CD4-positive, alpha-beta T cell treated with Interleukin-4 for 4 hours (primary cell): Measurements from ENCODE around the gene TRAPPC13.
A peak's percentile ranks its signal among the peaks of the same experiment; 100 is the strongest.
"Not testable (repeated sequence)": the region's sequence is repeated elsewhere in the genome, so short reads cannot be mapped to it uniquely, and the experiment has no call there.

Experiments used
- DNase-seq: peaks from one replicate; pipeline ENCODE4 v3.0.0-alpha.2; 2020

TRAPPC13 gene, protein sequence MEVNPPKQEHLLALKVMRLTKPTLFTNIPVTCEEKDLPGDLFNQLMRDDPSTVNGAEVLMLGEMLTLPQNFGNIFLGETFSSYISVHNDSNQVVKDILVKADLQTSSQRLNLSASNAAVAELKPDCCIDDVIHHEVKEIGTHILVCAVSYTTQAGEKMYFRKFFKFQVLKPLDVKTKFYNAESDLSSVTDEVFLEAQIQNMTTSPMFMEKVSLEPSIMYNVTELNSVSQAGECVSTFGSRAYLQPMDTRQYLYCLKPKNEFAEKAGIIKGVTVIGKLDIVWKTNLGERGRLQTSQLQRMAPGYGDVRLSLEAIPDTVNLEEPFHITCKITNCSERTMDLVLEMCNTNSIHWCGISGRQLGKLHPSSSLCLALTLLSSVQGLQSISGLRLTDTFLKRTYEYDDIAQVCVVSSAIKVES

DNA sequence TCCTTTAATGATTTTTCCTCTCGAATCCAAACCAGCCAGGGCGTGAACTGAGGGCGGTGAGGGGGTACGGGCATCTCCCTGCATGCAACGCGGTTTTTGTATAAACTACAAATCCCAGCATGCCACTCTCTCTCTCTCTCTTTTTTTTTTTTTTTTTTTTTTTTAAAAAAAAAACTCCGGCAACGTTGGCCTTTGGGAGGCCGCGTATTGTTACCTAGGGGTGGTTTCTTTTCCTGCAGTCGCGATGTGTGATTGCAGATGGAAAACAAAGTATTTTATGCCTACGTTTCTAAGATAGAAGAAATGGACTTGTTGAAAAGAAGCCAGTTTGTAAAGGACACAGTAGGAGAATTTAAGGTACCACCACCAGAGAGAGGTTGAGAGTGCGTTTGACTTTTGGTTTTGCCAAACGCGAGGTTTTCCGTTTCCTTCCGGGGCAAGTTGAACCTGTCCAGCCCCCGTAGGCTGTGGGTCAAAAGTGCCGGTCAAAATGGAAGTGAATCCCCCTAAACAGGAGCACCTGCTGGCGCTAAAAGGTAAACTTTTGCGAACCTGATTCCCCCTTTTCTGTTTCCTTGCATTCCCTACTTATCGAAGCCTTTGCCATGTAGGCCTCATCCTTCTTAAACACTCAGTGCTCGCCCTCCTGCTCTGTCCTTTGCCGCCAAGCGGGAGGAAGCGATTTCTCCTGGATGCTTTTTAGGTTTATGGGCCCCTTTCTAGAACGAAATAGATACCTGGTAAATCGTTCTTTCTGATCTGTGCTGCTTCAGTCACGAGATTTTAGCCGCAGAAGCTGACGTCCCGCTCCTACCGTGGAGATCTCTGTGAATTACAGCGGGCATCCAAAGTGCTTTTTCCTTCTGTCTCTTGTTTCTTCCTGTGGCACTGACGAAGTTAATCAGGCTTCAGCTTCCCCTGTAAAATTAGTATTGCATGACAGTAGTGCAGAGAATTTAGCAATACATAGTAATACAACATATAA lies at the start of gene TRAPPC13, which contains the start of gene SHLD3:
TRAPPC13 (plus strand) TSS at position 457 of the 985 bp plus-strand sequence; CDS start at position 491, 34 bp downstream.
SHLD3 (plus strand) TSS at position 457 of the 985 bp plus-strand sequence. CDS start 4,561 bp downstream, outside the sequence.
- DNase-seq = peak; percentile 91

DNA sequence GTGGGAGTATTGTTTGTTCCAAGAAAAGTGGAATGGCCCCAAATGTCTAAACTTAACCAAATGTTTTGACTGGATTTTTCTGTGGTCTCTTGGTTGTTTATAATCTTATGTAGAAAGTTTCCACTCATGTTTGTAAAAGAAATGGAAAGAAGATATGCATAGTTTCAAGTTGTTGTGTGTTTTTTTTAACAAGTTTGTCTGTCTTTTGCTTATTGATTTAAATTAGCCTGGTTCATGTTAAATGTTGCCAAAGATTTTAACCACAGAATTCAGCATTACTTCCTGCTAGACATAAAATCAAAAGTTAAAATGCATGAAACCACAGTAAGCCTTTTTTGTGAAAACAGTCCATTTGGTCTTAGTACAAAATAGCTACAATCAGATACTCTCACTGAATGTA lies 47.7 kb upstream of the TRAPPC13 start:
- DNase-seq = no peak

DNA sequence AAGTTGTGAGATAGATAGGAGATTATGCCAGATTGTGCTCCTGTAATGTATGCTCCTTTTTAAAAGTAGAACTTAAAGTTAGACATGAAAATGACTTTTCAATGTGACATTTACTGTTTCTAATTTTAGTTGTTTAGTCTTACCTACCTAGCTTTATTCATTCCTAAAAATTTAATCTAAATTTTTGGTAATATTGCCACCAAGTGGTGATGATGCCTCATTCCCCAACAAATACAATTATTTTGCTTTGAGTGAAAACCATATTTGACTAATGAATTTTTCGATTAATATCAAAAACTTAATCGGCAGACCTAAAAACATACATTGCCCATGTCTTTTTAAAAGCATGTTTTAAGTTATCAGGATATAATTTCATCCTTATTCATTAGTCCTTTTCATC lies 36.1 kb upstream of the TRAPPC13 start:
- no peak for DNase-seq

DNA sequence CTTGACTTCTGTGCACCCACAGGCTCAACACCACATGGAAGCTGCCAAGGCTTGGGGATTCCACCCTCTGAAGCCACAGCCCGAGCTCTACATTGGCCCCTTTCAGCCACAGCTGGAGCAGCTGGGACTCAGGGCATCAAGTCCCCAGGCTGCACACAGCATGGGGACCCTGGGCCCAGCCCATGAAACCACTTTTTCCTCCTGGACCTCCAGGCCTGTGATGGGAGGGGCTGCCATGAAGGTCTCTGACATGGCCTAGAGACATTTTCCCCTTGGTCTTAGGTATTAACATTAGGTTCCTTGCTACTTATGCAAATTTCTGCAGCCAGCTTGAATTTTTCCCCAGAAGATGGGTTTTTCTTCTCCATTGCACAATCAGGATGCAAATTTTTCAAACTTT lies 23.1 kb upstream of the TRAPPC13 start:
- DNase-seq = not testable (repeated sequence)

DNA sequence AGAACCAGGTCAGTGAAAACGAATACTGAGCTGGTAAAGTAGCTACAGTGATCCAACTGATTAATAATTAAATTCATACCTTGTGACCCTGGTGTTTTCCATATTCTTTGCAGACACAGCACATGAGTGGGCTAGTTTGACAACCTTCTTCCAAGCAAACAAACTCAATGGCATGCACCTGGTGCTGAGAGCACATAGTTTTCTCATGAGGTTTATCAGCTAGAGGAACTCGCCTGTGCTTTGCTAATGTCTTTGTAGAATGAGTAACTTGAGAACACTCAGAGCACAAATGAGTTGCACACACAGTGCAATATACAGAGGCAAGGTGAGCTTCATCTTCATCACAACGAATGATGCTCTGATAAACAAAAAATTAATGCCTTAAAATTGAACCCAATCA lies 13.3 kb upstream of the TRAPPC13 start:
- DNase-seq = no peak

DNA sequence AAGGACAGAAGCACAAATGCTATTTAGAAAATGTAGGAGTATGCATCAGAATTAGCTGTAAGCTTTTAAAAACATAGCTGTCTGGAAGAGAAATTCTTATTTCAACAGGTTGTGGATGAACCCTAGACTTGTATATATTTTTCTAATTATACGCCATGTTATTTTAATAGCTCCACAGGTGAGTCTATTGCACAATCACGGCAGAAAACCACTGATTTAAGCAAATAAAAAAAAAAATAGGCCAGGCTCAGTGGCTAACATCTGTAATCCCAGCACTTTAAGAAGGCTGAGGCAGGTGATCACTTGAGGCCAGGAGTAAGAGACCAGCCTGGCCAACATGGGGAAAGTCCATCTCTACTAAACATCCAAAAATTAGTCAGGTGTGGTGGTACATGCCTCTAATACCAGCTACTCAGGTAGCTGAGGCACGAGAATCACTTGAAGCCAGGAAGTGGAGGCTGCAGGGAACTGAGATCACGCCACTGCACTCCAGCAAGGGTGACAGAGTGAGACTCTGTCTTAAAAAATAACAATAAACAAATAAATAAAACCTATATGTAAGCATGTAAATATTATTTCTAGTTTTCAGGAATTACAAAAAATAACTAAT lies 12.4 kb upstream of the TRAPPC13 start:
- DNase-seq = no peak

DNA sequence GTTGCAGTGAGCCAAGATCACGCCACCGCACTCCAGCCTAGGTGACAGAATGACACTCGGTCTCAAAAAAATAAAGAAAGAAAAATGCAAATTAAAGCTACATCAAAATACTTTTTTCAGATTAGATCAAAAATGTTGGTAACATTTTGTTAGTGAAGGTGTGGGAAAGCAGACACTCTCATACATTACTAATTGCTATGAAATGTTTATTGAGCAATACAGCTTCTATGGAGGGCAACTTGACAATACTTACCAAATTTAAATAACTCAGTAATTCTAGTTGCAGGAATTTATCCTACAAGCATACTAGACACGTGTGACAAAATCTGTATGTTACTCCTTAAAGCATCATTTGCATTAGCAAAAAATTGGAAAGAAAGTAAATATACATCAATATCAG lies 4.8 kb upstream of the TRAPPC13 start:
- no peak for DNase-seq

DNA sequence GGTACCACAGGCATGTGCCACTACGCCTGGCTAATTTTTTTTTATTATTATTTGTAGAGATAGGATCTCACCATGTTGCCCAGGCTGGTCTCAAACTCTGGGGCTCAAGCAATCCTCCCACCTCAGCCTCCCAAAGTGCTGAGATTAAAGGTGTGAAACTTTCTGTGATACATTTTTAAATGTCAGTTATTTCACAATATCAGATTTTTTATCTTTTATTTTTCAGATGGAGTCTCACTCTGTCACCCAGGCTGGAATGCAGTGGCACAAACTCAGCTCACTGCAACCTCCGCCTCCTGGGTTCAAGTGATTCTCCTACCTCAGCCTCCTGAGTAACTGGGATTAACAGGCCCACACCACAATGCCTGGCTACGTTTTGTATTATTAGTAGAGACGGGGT lies 2.9 kb upstream of the TRAPPC13 start:
- DNase-seq = not testable (repeated sequence)

DNA sequence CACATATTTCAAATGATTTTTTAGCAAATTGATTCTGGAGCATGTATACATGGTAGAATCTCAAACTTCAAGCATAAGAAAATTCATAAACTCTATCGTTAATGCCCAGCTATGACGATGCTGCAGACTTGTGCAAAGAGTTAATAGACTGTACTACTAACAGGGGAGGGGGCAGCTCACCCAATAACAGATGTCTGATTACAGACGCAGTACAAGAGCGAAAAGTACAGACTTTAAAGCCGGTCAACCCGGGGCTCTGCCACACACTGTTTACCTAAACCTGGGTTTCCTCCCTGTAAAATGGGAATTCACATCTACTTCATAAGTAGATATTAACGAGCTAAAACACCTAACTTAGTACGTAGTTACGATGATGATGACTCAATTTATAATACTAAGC lies 1.3 kb upstream of the TRAPPC13 start:
- DNase-seq = no peak

DNA sequence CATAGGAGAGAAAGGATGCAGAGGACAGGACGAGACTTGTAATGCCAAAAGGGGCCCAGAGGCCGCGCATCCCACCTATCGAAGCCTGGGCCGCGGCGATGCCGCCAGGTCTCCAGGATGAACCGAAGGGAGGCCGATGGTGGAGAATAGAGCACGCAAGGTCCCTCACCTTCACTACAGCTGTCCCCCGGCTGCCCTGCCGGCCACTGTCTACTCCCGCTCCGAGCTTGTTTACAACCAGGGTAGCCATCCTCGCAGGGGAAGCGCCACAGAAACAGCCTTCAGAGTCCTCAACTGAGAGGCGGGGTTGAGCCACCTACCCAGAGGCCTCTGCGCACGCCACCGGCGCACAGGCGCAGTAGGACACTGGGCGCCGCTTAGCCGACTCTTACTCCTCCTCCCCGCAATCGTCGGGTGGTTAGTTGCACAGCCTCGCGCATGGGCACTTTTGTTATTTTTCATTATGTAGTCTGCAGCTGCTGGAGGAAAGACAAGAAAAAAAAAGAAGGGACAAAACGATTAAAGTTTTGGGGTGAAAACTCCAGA lies 729 bp upstream of the TRAPPC13 start, which contains the start of gene TRIM23:
TRIM23 (minus strand) TSS at position 309 of the 546 bp plus-strand sequence; CDS start at position 250, 59 bp downstream.
- peak; percentile 93 for DNase-seq

DNA sequence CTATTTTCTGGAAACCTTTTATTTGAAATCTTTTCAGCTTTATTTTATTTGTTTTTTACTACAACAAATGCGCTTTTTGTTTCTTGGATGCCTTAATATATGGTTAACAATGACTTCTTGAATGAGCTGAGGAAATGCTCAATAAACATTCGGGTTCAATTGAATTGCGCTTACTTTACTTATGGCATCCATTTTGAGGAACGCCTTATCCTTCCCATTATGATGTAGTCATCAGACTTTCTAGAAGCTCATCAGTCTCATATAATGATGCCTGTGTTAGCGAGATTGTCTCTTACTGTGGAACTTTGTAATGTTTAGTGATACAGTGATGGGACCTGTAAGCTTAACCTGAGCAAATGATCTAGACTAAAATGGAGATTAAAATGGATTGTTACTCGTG lies 916 bp downstream of the TRAPPC13 start:
- no peak for DNase-seq

DNA sequence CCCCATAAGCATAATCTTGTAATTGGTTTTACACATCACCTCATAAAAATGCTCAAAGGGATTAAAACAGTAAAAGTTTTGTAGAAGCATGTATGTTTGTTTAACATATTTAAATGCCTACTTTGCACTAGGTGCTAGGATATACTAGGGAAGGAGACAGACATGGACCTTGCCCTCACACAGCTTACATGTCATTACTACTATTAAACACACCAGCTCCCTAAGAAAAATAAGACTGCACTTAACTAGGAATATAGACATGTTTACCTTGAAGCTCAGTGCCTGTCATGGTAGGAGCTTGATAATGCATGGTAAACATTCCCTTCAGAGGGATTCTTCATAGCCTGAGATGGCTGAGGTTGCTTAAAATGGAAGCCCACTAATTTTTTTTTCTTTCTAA lies 6.2 kb downstream of the TRAPPC13 start:
- DNase-seq = no peak

DNA sequence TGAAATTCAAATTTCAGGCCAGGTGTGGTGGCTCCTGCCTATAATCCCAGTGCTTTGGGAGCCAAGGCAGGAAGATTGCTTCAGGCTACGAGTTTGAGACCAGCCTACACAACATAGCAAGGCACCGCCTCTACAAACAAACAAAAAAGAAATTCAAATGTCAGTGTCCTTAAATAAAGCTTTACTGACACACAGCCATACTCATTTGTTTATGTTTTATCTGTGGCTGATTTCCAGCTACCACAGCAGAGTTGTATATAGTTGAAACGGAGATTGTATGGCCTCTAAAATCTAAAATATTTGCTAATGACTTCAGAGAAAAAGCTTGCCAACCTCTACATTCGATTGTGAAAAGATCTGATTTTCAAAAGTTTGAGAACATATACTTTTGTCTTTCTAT lies 15.4 kb downstream of the TRAPPC13 start:
- no peak for DNase-seq

DNA sequence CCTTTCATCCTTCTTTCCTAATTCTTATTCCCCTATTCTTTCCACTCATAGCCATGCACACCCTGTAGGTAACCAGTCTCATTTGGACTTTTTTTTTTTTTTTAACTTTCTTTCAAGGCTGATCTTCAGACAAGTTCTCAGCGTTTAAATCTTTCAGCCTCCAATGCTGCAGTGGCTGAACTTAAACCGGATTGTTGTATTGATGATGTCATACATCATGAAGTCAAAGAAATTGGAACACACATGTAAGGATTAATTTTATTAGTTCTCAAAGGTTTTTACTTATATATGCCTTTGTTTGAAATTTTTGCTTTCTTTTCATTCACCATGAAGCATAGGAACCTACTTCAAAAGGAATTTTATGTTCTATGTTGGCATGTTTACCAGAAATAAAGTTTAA lies 22.1 kb downstream of the TRAPPC13 start:
- no peak for DNase-seq

DNA sequence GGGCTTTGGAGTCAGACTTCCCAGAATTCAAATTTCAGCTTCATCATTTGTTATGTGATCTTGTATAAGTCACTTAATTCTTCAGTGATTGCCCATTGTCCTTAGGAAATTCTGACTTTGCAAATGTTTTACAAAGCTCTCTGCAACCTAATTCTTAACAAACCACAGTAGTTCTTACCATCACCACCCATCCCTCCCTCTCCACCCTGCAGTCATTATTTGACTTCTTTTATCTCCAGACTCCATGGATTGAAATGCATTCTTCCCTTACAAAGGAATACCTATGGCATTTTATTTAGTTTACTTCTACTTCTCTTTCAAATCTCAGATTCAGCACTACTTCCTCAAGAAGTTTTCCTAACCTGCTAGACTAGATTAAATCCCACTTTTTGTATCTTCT lies 23.1 kb downstream of the TRAPPC13 start:
- DNase-seq = no peak

DNA sequence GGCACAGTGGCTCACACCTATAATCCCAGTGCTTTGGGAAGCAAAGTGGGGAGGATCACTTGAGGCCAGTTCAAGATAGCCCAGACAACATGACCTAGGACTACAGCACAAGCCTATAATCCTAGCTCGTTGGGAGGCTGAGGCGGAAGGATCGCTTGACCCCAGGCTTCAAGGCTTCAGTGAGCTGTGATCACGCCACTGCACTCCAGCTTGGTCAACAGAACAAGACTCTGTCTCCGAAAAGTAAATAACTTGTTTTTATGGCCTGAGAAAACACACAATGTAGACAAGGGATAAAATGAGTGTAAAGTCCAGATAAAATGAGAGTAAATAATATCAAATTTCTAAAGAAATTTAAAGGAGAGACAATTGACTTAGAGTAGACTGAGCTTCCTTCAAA lies 26.3 kb downstream of the TRAPPC13 start:
- DNase-seq = no peak

DNA sequence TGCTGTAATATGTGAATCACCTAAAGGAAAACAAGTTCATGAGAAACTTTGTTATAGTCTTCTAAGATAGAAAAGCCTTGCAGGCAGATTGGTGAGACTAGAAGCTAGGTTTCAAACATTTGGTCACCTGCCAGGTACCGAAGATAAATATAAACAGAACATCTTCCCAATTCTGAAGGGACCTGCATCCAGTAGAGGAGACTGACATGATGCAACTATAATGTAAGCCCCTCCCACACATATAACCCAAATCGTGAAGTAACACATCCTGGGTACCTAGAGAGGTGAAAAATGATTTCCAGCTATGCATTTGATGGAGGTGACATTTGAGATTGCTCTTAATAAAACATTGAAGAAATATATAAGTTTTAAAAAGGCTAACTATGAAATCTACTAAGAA lies 29.9 kb downstream of the TRAPPC13 start:
- no peak for DNase-seq

DNA sequence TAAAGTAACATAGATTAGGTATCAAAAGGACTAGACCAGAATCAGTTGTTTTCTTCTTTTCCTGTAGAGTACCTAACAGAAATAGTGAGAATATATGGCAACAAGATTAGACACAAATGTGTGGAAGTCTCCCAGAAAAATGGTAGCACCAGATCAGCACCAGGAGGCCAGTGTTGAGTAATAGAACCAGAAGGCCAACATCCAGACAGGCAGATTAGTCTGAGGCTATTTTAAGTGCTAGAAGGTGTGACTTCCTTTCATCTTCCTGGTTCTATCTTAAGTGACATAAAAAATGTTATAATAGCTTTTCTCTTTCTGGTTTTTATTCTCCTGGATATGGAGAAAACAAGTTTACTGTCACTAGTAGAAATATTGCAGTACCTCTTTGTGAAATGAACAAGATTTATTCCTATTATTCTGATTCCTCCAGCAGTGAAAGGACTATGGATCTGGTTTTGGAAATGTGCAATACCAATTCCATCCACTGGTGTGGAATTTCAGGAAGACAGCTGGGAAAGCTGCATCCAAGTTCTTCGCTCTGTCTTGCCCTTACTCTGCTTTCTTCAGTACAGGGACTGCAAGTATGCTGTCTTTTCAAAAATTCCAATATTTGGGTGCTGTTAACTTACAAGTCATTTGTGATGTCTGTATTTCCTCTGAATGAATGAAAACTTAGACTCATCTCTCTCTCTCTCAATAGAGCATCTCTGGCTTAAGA lies 39.1 kb downstream of the TRAPPC13 start:
- no peak for DNase-seq

DNA sequence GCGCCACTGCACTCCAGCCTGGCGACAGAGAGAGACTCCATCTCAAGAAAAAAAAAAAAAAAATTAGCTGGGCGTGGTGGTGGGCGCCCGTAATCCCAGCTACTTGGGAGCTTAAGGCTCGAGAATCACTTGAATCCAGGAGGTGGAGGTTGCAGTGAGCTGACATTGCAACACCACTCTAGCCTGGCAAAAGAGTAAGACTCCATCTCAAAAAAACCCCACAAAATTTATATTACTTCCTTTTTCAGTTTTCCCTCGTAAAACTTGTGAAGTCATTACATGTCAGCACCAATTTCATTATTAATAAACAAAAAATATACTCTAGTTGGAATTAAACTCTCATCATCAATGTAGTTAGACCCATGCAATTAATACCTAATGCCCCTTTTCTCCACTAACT lies 43.9 kb downstream of the TRAPPC13 start:
- no peak for DNase-seq

DNA sequence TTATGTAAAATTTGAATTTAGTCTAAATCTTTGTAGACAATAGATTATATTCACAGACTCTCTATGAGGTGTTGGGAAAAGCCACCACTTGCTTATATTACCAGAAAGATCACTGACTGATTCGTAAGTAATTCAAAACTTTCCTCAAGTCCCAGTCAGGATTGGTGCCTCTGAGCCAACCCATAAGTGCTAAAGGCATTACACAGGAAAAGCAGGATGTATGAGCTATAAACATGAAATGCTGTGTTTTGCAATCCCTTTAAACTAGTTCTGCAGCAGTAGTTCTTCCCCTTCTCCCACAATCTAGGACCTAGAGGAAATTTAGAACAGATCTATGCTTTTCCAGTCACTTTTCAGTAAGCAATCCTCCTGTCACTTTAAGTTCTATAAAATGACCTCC lies 48.0 kb downstream of the TRAPPC13 start:
- no peak for DNase-seq

DNA sequence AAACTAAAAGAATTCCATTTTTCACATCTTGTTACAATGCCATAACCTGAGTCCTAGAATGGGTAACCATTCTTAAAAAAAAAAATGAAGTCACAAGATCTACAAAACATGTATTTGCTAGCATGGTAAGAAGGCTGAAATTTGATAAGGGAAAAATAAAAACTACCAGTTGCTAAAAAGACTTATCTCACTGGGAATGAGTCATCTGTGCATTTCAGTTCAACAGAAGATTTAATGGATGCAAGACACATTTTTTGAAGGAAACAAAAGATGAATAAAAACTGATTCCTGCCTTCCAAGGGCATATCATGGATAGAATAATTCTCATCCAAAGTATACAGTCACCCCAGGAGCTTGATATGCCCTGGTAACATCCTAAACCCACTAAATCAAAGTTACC lies 49.9 kb downstream of the TRAPPC13 start:
- DNase-seq = no peak

DNA sequence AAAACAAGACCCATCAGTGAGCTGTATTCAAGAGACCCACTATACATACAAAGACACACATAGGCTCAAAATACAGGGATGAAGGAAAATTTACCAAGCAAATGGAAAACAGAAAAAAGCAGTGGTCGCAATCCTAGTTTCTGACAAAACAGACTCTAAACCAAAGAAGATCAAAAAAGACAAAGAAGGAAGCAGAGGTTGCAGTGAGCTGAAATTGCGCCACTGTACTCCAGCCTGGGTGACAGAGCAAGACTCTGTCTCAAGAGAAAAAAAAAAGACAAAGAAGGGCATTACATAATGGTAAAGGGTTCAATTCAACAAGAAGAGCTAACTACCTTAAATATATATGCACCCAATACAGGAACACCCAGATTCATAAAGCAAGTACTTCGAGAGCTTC lies 51.2 kb downstream of the TRAPPC13 start:
- DNase-seq = not testable (repeated sequence)
